HG03139 (cell line): Measurements from ENCODE around the gene HSD3B1.

Source experiments
- ATAC-seq: cut with Tn5 transposase; IDR thresholded peaks from one replicate; pipeline ENCODE4 v1.9.1; 2021; ENCODE audit not compliant: unreplicated experiment

HSD3B1 gene

DNA sequence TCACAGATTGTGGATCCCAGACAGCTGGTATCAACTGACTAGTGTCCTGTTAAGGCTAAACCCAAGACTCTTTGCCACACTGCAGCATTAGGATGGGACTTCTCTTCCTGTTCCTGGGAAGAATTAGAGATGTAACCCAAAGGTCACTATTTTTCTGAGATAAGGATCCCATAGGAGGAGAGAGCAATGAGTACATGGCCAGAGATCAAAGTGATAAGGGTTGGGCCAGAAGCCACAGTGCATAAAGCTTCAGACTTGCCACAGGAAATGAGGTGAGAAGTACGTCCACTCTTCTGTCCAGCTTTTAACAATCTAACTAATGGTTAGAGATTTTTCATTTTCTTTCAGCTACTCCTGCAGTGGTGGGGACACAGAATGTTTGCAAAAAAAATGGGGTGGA is at the start of gene HSD3B1:
TSS of gene HSD3B1 (plus strand) at position 270 of the 400 bp plus-strand sequence. CDS start 267 bp downstream, outside the sequence.
- ATAC-seq, result no peak

DNA sequence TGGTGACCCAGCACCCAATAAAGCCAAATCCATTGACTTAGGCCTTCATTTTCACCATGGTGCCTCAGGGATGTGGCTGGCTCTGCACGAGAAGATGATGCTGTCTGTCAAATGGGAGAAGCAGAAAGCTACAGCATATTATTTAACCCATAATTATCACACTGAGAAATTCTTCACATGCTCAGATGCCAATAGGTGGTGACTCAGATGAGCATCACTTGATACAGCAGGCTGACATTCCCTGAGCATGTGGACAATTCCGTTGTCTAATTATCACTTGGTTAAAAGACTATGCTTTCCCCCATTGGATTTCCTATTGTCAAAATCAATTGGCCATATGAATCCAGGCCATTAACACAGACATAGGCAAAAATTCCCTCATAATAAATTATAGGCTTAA is 44.0 kb upstream of the HSD3B1 start:
- ATAC-seq, result no peak

DNA sequence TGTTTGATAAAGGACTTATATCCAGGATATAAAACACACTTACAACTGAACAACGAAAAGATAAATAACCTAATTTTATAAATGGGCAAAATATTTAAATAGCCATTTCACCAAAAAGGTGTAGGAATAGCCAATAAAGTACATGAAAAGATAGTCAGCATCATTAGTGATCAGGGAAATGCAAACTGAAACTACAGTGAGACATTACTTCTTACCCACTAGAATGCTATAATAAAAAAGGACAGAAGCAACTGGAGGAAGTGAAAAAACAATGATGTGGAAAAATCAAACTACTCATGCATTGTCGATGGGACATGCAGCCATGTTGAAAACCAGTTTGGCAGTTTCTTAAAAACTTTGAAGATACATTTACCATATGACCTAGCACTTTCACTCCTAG is 43.4 kb upstream of the HSD3B1 start:
- ATAC-seq, result no peak

DNA sequence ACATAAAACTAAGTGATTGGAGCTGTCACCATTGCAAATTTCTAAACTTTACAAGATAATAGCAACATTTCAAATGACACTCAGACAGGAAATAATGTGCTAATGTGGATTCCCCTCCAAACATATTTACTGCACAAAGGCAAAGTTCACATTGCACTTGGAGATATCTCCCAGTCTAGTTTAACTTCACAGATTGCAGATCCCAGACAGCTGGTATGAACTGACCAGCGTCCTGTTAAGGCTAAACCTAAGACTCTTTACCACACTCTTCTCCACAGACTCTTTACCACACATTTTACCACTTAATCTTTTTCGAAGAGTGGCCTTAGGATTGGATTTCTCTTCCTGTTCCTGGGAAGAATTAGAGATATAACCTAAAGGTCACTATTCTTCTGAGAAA is 40.6 kb upstream of the HSD3B1 start:
- ATAC-seq, result no peak

DNA sequence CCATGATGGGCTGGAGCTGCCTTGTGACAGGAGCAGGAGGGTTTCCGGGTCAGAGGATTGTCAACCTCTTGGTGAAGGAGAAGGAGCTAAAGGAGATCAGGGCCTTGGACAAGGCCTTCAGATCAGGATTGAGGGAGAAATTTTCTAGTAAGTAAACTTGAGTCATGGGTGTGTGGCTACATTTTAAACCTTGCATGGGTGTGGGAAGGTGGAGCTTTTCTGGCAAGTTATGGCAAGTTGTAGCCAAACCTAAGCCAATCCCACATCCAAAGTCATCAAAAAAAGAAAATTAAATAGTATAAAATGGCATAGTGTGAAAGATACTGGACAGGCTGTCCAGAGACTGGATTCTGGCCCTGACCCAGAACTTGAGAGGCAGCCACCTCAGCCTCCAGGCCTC is 39.8 kb upstream of the HSD3B1 start:
- no peak for ATAC-seq

DNA sequence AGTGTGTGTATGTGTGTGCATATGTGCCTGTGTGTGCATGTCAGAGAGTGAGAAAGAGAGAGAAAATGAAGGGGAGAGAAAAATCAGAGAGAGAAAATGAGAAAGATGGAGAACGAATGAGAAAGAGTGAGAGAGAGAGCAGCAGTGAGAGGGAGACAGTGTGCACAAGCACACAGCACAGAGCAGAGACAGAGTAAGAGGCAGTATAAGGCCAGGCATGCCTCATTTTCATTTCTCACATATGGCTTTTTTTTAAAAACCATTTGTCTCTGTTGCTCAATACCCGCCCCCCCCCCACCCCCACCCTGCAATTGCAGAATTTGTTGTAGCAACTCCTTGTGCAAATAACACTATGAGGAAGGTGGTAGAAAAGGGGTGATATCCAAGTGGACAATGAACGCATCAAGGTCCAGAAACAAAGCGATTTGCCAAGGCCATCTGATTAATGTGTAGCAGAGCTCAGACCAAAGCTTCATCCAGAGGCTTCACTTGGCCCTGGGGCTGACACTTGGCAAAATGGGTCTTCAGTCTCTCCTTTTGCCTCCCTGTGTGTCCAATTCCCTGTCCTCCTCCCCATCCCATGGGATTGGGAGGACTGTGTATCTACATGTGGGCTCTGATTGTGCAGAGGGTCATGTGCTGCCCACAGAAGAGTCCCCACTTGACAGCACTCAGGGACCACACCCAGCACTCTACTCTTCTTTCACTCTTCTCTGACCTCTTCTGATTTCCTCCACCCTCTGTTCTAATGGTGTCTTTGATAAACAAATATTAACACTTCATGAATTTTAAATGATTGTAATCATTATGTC is 38.9 kb upstream of the HSD3B1 start:
- ATAC-seq, result no peak

DNA sequence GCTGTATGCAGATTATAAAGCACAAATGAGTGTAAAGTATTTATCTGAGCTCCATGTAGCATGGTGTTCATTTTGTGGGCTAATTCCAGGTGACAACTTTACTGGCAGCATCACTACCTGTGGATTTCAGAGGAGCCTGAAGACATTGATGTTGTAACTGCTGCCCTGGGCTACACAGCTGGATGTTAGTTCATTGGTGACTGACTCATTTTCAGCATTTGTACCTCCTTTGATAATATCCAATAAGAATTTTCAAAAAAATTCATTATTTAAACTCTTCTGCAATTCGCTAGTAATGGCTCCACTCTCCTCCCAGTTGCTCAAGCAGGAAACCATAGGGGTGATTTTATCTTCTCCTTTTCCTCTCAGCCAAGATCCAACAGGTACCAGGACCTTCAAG is 37.3 kb upstream of the HSD3B1 start:
- no peak for ATAC-seq

DNA sequence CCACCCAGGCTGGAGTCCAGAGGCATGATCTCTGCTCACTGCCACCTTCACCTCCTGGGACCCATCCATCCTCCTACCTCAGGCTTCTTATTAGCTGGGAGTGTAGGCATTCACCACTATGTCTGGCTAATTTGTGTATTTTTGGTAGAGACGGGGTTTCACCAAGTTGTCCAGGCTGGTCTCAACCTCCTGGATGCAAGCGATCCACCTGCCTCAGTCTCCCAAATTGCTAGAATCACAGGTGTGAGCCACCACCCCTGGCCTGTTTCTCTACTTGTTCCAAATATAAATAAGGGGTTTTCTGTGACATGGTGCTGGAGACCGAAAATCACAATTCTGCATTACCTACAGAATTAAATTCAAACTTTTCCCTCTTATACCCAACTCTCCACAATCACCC is 36.6 kb upstream of the HSD3B1 start:
- no peak for ATAC-seq

DNA sequence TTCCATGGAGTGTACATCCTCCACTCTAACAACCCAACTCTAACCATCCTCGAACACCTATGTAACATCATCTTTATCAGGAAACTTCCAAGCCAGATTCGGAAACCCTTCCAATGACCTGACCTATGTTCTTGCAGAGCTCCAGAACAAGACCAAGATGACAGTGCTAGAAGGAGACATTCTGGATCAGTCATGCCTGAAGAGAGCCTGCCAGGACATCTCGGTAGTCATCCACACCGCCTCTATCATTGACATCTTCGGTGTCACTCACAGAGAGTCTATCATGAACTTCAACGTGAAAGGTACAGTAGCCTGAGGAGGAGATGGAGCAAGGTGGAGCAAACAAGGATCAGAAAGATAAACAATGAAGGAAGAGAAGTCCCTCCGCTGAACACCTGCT is 36.1 kb upstream of the HSD3B1 start:
- ATAC-seq, result no peak

DNA sequence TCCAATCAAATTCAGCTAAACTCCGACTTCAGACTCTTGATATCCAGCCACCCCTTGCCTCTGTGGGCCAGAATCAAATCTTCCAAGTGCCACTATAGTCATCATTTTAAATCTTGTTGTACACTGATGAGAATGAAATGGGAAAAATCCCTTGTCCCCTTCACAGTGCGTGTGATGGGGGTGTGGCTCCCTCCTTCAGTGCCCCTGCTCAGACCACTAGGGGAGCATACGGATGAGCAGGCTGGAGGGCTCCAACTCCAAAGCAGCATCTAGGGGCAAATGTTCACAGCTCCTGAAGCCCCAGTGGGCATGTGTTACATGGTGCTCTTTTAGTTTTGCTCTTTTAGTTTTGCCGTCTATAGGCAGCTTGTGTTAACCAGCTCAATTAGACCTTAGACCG is 35.4 kb upstream of the HSD3B1 start:
- ATAC-seq, result no peak

DNA sequence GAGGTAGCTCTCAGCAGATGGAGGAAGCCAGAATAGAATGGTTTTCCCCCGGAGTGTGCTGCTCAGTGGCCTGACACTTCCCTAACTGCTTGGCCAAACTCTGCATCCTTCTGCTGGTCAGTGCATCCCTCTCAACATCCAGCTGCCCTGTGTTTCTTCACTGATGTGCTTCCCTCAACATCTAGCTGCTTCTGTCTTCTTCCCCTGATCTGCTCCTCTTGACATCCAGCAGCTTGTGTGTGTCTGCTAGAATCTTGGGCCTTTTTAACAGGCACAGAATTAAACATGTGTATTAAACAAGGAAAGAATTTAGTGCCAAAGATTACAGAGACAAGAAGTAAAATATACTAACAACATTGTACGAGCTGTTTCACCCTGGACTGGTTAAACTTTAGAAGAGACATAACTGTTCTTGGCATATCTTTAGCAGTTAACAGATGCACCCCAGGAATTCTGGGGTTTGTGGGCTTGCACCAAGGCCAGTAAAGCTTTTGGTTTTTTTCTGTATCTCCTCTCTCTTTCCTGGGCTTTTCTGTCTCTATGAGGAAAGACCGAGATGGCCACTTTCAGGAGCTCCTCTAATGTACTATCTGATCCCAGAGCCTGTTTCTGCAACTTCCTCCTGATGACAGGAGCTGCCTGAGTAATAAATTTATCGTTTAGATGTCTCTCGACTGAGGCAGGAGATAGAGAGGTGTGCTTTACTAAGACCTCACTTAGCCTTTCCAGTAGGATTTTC is 34.8 kb upstream of the HSD3B1 start:
- ATAC-seq, result no peak

DNA sequence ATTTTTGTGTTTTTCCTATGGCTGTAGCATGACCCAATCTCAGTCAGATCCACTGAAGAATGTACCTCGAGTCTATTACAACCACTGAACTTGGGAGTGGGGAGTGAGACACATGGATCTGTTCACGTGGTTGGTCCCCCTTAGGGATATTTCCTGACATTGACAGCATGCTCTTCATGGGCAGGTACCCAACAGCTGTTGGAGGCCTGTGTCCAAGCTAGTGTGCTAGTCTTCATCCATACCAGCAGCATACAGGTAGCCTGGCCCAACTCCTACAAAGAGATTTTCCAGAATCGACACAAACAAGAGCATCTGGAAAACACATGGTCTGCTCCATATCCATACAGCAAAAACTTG is 34.2 kb upstream of the HSD3B1 start:
- no peak for ATAC-seq

DNA sequence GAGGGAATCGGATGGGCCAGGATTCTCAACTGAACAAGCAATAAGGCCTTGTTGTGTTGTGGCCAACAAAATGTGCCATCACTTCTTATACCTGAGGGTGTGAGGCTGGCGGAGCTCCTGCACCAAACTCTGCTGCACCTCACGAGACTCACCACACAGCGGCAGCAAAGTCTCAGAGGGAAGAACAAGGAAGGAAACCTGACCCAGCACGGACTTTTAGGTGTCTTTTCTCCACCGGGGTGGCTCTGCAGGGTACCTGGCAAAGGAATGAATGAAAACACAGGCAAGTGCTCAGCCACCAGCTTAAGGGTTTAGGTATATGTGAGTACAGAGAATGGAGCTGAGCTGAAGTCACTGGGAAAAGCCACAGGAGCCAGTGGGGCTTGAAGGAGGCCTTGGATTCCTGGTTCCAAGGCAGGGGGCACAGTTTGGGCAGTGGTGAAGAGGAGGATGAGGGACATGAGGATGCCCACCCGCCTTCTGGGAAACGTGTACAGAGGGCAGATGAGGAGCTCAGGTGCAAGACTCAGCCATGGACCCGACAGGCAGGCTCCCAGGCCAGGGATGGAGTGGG is 31.1 kb upstream of the HSD3B1 start:
- ATAC-seq, result peak; percentile 65

DNA sequence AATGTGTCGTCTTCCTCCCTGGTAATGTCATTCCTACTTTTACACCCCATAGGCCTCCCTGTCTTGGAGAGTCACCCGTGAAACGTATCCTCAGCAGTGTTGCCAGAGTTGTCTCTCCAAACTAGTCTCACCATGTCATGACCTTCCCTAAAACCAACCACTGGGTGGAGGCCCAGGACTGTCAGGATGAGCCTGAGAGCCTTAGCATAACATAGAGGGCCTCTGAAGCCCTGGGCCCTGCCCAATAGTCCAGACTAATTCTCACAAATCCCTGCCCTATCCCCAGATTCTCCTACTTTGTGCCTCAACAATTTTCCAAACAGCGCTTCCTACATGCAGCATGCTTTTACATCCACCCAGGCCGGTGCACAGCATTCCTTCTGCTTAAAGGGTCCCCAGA is 29.3 kb upstream of the HSD3B1 start:
- ATAC-seq, result no peak

DNA sequence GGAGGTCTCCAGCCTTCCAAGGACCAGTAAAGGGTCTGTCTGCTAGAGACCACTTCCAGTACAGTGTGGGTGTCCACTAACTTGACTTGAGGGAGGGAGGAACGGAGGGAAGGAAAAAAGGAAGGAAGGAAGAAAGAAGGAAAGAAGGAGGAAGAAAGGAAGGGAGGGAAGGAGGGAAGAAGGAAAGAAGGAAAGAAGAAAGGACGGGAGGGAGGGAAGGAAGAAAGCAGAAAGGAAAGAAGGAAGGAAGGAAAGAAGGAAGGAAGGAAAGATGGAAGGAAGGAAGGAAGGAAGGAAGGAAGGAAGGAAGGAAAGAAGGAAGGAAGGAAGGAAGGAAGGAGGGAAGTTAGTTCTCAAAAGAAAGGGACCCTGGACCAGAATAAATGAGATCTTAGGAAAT is 26.8 kb upstream of the HSD3B1 start:
- ATAC-seq, result no peak

DNA sequence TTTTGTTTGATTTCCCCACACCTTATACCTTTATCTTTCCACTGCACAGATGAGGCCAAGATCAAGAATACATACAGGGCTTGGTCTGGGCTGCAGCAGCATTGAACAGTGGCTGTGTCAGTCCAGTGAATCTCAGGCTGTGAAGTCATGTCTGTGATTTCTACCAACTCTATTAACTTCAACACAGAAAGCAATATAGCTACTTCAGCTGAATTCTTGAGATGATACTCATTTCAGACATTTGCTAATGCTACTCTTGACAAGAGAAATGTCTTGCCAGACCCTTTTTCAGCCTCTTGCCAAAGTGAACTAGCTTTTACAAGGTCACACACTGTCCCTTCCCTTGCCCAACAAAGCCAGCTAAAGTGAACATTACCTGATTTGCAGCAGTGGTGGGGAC is 25.1 kb upstream of the HSD3B1 start:
- ATAC-seq, result no peak

DNA sequence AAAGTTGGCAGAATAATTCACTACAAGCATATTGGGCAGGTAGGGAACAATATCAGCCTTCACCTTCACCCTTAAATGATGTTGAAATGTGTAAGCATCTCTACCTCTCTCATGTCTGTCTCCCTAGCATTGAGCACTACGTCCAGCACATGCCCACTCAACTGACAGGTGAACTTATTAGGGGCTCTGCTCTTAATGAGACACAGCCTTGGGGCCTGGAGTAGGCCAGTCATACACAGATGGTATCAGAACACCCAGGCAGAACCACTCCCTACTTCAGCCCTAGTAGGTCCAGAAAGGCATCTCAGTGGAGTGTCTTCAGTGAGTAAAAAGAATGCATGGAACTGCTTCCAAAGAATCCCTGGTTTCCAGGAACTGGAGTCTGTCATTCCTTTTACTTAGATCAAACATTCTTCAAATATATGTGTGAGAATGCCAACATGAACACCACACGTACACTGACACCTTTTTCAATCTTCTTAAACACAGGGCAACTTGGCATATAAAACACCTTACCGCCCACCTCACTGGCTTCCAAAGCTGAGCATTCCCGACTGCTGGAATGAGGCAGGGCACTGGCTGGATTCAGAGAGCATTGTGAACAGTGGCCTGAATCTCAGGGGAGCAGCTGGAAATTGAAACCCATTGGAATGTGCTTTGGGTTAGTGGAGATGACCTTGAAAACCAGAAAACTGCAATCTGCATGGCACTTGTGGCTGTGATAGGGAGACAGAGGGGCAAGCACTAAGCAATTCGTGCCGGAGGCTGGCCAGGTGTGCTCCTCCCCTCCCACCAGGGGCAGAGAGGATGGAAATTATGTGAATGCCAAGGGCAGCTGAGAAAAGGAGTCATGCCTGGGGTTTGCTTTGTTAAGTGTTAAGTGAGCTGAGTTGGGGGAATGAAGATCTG is 24.2 kb upstream of the HSD3B1 start:
- no peak for ATAC-seq

DNA sequence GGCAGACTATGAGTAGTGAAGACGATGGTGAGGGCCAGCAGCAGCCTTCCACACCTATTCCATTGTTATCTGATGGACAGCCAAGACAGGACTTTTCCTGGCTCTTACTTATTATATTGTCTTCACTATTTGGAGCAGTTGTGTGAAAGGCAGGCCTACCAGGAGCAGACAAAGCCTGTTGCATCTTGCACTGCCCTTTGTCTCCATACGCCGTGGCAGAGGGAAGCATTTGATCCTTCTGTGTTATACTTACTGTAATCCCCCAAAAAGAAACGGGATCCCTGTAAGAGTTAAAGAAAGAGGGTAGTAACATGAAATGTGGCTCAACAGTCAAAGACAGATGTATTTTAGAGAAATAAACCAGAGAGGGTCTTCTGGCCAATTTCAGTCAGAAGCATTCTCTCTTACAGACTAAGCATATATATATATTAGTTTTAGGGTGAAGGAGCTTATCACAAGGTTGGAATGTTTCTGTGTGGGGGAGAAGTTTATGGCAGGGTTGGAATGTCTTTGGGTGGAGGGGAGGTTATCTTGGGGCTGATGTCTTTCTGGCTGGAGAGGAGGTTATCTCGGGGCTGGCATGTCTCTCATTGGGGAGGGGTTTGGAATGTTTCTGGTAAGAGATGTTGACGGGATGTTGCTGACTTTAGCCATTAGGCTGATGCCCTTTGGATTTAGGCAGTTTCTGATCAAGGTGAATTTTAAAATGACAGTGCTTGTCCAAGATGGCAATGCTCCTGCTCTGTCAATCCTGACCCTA is 23.4 kb upstream of the HSD3B1 start:
- no peak for ATAC-seq

DNA sequence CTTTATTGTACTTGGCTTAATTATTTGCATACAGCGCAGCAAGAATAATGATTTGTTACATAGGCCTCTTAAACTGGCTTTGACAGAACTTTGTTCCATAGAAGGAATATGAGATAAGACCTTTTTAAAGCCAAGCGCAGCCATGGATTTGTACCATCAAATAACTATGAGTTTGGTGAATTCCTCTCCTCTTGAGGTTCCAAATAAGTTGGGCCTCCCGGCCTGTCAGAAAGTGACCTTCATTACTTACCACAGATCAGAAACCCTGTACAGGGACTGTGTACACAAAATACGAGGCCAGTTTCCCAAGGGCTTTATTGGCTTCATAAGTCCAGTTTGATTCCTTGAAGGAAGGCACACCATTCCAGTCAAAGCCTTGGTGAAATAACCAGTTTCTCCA is 21.8 kb upstream of the HSD3B1 start:
- no peak for ATAC-seq

DNA sequence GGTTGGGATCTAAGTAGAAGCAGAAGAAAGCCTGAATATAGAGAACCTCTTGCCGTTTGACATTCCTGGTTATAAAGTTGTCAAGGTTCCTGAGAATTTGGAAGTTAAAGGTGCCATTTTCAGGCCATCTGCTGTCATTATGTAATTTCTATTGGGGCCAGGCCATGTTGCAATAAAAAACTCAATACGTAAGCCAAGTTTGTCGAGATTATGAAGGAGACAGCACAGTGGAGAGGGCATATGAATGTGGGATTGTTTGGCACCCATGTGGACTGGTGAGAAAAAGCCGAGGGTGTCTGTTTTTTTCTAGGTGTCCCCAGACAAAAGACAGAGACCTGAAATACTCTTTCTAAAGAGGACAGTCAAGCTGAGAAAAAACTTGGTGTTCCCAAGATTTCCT is 18.8 kb upstream of the HSD3B1 start:
- no peak for ATAC-seq

DNA sequence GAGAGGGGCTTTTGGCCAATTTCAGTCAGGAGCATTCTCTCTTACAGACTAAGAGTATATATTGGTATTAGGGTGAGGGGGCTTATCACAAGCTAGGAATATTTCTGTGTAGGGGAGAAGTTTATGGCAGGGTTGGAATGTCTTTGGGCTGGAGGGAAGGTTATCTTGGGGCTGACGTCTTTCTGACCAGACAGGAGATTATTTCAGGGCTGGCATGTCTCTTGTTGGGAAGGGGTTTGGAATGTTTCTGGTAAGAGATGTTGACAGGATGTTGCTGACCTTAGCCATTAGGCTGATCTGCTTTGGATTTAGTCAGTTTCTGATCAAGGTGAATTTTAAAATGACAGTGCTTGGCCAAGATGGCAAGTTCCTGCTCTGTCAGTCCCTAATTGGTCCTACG is 17.8 kb upstream of the HSD3B1 start:
- no peak for ATAC-seq
